Thyroid gland (tissue), 4 donors: ENCODE measurements around the gene GALNT3. TPM values are rescaled to one million over a fixed set of nuclear protein-coding genes. Genes with fewer than 3 reads are reported as not detected.

Source experiments
- DNase-seq, 2 donors: peaks; one replicate each; pipeline ENCODE4 v3.0.0-alpha.2; 2019
- H3K27ac ChIP-seq, 3 donors: fragments of 200-600 bp; sonication (generic); 1 replicate in 2 of 3; 2 replicates in 1 of 3; pipeline ENCODE4 v1.5.1; 2016 to 2019; ENCODE audit warnings: mild to moderate bottlenecking in 1 of 3, moderate library complexity in 1 of 3
- H3K27me3 ChIP-seq: fragments of 200-600 bp; sonication (generic); one replicate; pipeline ENCODE4 v1.5.1; 2019
- H3K36me3 ChIP-seq, 2 donors: fragments of 200-600 bp; sonication (generic); one replicate each; pipeline ENCODE4 v1.5.1; 2016 to 2019
- H3K4me1 ChIP-seq, 2 donors: fragments of 200-600 bp; sonication (generic); one replicate each; pipeline ENCODE4 v1.5.1; 2017 to 2019
- H3K4me3 ChIP-seq, 3 donors: fragments of 200-600 bp; sonication (generic); replicated peaks in 1 of 3; 1 replicate in 2 of 3; 2 replicates in 1 of 3; pipeline ENCODE4 v1.5.1; 2016; ENCODE audit warnings: mild to moderate bottlenecking in 1 of 3
- H3K9me3 ChIP-seq: fragments of 200-600 bp; sonication (generic); one replicate; pipeline ENCODE4 v1.5.1; 2017
- POLR2A ChIP-seq, 2 donors: fragments of 450-650 bp; IDR thresholded peaks; one replicate each; pipeline ENCODE4 v1.6.1; 2017; ENCODE audit warnings: antibody characterized with exemption in 2 of 2, mild to moderate bottlenecking in 2 of 2, moderate library complexity in 1 of 2
- WGBS, 2 donors: methylation state at CpG; one replicate each; pipeline ENCODE4 v1.1.5; 2017; 5-methylcytosine and 5-hydroxymethylcytosine counted together
- intact Hi-C: fragments of 100-400 bp; cut with DNase I; formaldehyde crosslinking; loops from one replicate; pipeline ENCODE4 v1.15.1; 2023
- total RNA-seq, 4 donors: library from RNA; depleted of rRNA; stranded (reverse); fragments of >200 nt; gene quantifications; one replicate each; pipeline ENCODE4 v1.2.3, GENCODE V29; 2016
- TF ChIP-seq, protein P1 (sequence below), 6 experiments: fragments of 200-600 bp in 3 of 6; fragments of 450-650 bp in 3 of 6; sonication (generic) in 3 of 6; IDR thresholded peaks; one replicate each; pipeline ENCODE4 v1.5.1; 2016 to 2019; ENCODE audit warnings: antibody characterized with exemption in 6 of 6, mild to moderate bottlenecking in 2 of 6, inconsistent platforms in 1 of 6, moderate library complexity in 1 of 6

The GALNT3 gene
- 10 to 100 TPM; 48.8 to 78.5 (median 59.2) TPM for total RNA-seq

DNA sequence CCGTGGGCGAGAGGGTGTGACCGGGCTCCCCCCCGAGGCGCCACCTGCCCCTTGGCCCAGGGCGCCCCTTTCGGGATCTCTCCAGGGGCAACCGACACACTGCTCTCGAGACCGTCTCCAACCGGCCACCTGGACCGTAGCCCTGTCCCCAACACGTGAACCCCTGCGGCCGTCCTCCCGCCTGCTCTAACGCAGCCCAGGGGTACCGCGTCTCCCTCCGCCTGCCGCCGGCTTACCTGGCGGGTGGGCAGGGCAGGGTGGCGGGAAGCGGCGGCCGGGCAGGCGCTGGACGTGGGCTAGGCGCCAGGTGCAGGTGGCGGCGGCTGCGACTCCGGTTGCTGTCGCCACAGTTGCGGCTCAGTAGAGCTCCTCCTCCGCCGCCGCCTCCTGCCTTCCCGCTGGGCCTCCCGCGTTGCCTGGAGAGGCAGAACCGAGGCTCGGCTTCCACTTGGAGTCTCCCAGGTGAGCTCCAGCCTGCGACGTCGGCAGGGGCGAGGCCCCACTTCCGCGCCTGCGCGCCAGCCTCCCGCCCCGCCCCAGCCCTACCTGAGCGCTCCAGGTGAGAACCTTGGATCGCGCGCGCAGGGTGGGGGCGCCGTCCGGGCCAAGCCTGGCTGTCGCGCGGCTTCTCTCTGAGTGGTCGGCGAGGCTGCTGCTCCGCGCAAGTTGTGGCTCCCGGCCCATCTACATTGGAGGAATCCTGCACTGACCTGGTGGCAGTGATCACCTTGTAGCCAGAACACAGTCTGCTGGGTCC lies at the start of gene GALNT3:
TSS of gene GALNT3 (minus strand) at position 469 of the 757 bp plus-strand sequence. CDS start 23,547 bp downstream, outside the sequence.
- H3K4me3 ChIP-seq: peak within 1 kb of the TSS; percentile 33 to 72 (median 63)
- no peaks in the 10 kb centered on the region for H3K9me3 ChIP-seq
- no peaks in the 10 kb centered on the region for H3K36me3 ChIP-seq
- WGBS, 2 donors: 2 to 3% methylated on average over 12 to 15 of the region's 70 CpGs
- intact Hi-C loops: loop anchor here (10.0 kb wide), 1 partner anchor 49 kb away; no protein-coding TSS in a partner anchor
- TF ChIP-seq POLR2A (IDR thresholded peaks at IDR 0.05): peak; percentile 51 to 94
- TF ChIP-seq, protein P1, sequence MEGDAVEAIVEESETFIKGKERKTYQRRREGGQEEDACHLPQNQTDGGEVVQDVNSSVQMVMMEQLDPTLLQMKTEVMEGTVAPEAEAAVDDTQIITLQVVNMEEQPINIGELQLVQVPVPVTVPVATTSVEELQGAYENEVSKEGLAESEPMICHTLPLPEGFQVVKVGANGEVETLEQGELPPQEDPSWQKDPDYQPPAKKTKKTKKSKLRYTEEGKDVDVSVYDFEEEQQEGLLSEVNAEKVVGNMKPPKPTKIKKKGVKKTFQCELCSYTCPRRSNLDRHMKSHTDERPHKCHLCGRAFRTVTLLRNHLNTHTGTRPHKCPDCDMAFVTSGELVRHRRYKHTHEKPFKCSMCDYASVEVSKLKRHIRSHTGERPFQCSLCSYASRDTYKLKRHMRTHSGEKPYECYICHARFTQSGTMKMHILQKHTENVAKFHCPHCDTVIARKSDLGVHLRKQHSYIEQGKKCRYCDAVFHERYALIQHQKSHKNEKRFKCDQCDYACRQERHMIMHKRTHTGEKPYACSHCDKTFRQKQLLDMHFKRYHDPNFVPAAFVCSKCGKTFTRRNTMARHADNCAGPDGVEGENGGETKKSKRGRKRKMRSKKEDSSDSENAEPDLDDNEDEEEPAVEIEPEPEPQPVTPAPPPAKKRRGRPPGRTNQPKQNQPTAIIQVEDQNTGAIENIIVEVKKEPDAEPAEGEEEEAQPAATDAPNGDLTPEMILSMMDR (IDR thresholded peaks at IDR 0.05): no peak
- peak within 1 kb of the TSS; percentile 86 to 92 (median 89) for H3K27ac ChIP-seq
- H3K4me1 ChIP-seq: peaks cover 0 to 20% of the 10 kb centered on the region in 2 donors
- DNase-seq: peak; percentile 96 to 97
- H3K27me3 ChIP-seq: no peaks in the 10 kb centered on the region

DNA sequence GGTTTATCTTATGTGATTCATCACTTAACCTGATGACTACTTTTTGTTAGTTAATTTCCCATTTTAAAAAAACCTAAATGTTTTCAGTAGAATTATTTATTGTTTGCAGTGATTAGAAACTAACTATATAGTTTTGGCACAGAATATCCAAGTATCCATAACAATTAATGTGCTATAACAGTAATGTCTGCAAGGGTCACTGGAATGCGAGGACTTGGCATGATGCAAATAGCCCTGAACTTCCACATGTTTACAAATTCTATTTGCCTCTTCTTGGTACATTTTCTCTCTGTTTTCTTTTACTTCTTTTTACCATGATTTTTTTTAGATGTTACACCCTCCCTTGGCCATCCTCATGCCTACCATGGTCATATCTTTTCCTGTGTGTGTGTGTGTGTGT lies 49.3 kb upstream of the GALNT3 start:
- no peak overlapping the region for H3K27ac ChIP-seq
- H3K9me3 ChIP-seq: no peaks in the 10 kb centered on the region
- H3K4me1 ChIP-seq: peaks cover 12% of the 10 kb centered on the region in 2 donors
- H3K4me3 ChIP-seq: no peak overlapping the region
- DNase-seq: no peak
- TF ChIP-seq, protein P1 (IDR thresholded peaks at IDR 0.05): no peak
- no peak for TF ChIP-seq POLR2A (IDR thresholded peaks at IDR 0.05)
- 95 to 98% methylated on average over 1 of the region's 1 CpG for WGBS, 2 donors
- H3K27me3 ChIP-seq: no peaks in the 10 kb centered on the region
- no peaks in the 10 kb centered on the region for H3K36me3 ChIP-seq
- intact Hi-C loops: no loop called here

GRCh38 chr2:165840333-165840958 lies 46.4 kb upstream of the GALNT3 start:
- peaks cover 12% of the 10 kb centered on the region in 2 donors for H3K4me1 ChIP-seq
- H3K4me3 ChIP-seq: no peak overlapping the region
- no peaks in the 10 kb centered on the region for H3K9me3 ChIP-seq
- H3K27ac ChIP-seq: no peak overlapping the region
- H3K27me3 ChIP-seq: no peaks in the 10 kb centered on the region
- no peaks in the 10 kb centered on the region for H3K36me3 ChIP-seq
- no peak for DNase-seq
- TF ChIP-seq, protein P1 (IDR thresholded peaks at IDR 0.05): no peak
- no peak for TF ChIP-seq POLR2A (IDR thresholded peaks at IDR 0.05)
- intact Hi-C loops: no loop called here

DNA sequence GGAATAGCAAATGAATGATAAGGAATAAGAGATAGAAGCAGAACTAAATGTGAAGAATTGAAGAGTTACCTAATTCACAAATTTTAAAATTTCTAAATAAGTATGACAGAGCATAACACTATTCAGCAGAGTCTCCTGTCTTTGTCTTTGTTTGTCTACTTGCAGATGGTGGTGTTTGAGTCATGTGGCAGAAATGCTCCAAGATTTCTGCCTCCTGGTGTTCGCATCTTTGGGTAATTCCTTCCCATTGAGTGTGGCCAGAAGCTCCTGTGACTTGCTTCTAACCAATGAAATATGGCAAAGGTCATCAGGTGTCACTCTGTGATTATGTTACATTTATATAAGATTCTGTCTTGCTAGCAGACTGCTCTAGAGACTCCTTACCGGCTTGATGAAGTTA lies 45.6 kb upstream of the GALNT3 start:
- Histone ChIP-seq H3K27me3 (no peaks in the 10 kb centered on the region), H3K36me3 (no peaks in the 10 kb centered on the region), H3K4me1 (peaks cover 7 to 8% of the 10 kb centered on the region in 2 donors), H3K9me3 (no peaks in the 10 kb centered on the region), H3K4me3 (no peak overlapping the region), H3K27ac (no peak overlapping the region)
- no peak for DNase-seq
- TF ChIP-seq, protein P1 (IDR thresholded peaks at IDR 0.05): no peak
- WGBS, 2 donors: 93 to 94% methylated on average over 2 of the region's 2 CpGs
- intact Hi-C loops: no loop called here

DNA sequence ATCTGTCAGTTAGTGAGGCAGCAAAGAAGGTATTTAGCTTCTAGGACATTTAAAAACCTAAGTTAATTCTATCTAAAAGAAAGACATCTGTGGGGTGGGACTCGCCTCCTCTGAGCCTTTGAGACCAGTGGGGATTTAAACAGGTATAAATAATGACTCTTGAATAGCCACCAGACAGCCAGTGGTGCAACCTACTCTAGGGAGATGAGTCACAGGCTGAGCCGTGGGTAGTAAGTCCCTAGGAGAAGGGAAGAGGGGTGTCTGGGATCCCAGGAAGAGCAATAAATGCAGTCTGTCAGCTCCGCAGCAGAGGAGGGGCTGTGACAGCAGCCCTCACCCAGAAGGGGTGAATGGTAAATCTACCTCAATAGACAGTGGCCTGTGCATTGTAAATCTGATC lies 43.1 kb upstream of the GALNT3 start:
- no peak overlapping the region for H3K4me3 ChIP-seq
- H3K36me3 ChIP-seq: no peaks in the 10 kb centered on the region
- no peaks in the 10 kb centered on the region for H3K4me1 ChIP-seq
- no peak for DNase-seq
- no peaks in the 10 kb centered on the region for H3K27me3 ChIP-seq
- H3K9me3 ChIP-seq: no peaks in the 10 kb centered on the region
- TF ChIP-seq POLR2A (IDR thresholded peaks at IDR 0.05): no peak
- TF ChIP-seq, protein P1 (IDR thresholded peaks at IDR 0.05): no peak
- WGBS, 2 donors: 80 to 86% methylated on average over 3 of the region's 3 CpGs
- intact Hi-C loops: no loop called here
- no peak overlapping the region for H3K27ac ChIP-seq
